ENCODE results near the gene RASA2. TPM values are rescaled to one million over a fixed set of nuclear protein-coding genes. Genes with fewer than 3 reads are reported as not detected.

The RASA2 gene
- total and polyA plus RNA-seq, 10 of the 15 experiments (the other 5 are each of a cell fraction or from before 2014, with no cell fraction given) = 1.9 to 9.4 (median 7.2) TPM

GRCh38 chr3:141498598-141499223, 11.9 kb downstream of the RASA2 start:
- peak; percentile 92 for ATAC-seq
- Histone ChIP-seq H3K4me1 (ENCODE audit: control insufficient read depth, insufficient read depth, low read length) (peaks cover 7% of the 10 kb centered on the region), H3K9me3 (replicated peaks; ENCODE audit: control insufficient read depth, insufficient read depth, low read length) (peaks cover 5% of the 10 kb centered on the region; the same call in 2 of the 3 replicates), H3K4me2 (ENCODE audit: control insufficient read depth, insufficient read depth) (peak overlapping the region; percentile 56), H3K27ac (ENCODE audit: control insufficient read depth, insufficient read depth) (no peak overlapping the region), H4K20me1 (ENCODE audit: control insufficient read depth, insufficient read depth) (no peaks in the 10 kb centered on the region), H3K36me3 (ENCODE audit: control insufficient read depth in 2 of 2, insufficient read depth in 2 of 2, low read length in 1 of 2) (no peaks in the 10 kb centered on the region), H2AFZ (ENCODE audit: control insufficient read depth, low read depth, low read length) (no peak overlapping the region; the same call in 1 of the 2 replicates), H3K4me3 (no peak overlapping the region), H3K27me3 (replicated peaks in 1 of 2; ENCODE audit: control insufficient read depth in 2 of 2, insufficient read depth in 2 of 2, low read length in 1 of 2) (no peaks in the 10 kb centered on the region), H3K79me2 (ENCODE audit: control insufficient read depth, insufficient read depth, low read length) (peaks cover 13% of the 10 kb centered on the region), H3K9ac (ENCODE audit: control insufficient read depth, insufficient read depth, low read length) (no peak overlapping the region)
- ChIA-PET SMC1A (ENCODE audit: uncharacterized antibody, unreplicated experiment) (interaction anchor here (1.2 to 1.4 kb wide), 2 partner anchors 27 to 38 kb away, joined by 3 to 6 read pairs; no protein-coding TSS in a partner anchor), CTCF (interaction anchor here (0.6 to 1.3 kb wide), 8 partner anchors 8 to 189 kb away, joined by 3 read pairs; no protein-coding TSS in a partner anchor), RAD21 (ENCODE audit: unreplicated experiment) (interaction anchor here (0.8 to 1.0 kb wide), 2 partner anchors 52 to 187 kb away, joined by 3 to 4 read pairs; no protein-coding TSS in a partner anchor), POLR2A (interaction anchor here (0.8 kb wide), 1 partner anchor 16 kb away, joined by 3 read pairs; no protein-coding TSS in a partner anchor)
- 34% methylated on average over 6 of the region's 6 CpGs for WGBS (ENCODE audit: insufficient coverage, insufficient replicate concordance, low lambda C conversion rate, missing lambda C conversion rate)
- in situ Hi-C loops (cut with MboI) (no loop called here), intact Hi-C loops (cut with micrococcal nuclease; ENCODE audit: unreplicated experiment) (no loop called here)
- FAIRE-seq = peak; percentile 94
- no TSS peak for BruUV-seq (replicated peaks)
- DNase-seq (ENCODE audit: low read depth, low spot score) = peak; percentile 74
- TF ChIP-seq IKZF1 (conservative IDR thresholded peaks at IDR 0.05) (peak; percentile 81), ZNF622 (IDR thresholded peaks at IDR 0.05) (no peak), NRF1 (conservative IDR thresholded peaks at IDR 0.05; ENCODE audit: low read depth, low read length) (no peak), ELK1 (IDR thresholded peaks at IDR 0.05; ENCODE audit: low read depth, low read length) (0 out of 2 replicates have a peak, but pooled peaks have one; percentile 46), ATF7 (IDR thresholded peaks at IDR 0.05; ENCODE audit: low read depth) (peak; percentile 92), ETV6 (conservative IDR thresholded peaks at IDR 0.05 in 1 of 2, IDR thresholded peaks at IDR 0.05 in 1 of 2; ENCODE audit: borderline replicate concordance in 1 of 2, low read depth in 1 of 2) (peak in 1 of 2 experiments; percentile 100; a peak in 2 of 4 replicates), ASH2L (IDR thresholded peaks at IDR 0.05; ENCODE audit: borderline replicate concordance, low read depth) (no peak), ZNF384 (IDR thresholded peaks at IDR 0.05; ENCODE audit: borderline replicate concordance, low read depth, low read length) (no peak), NR2C2 (IDR thresholded peaks at IDR 0.05; ENCODE audit: borderline replicate concordance, control insufficient read depth, insufficient read length, low read depth) (no peak), E2F8 (IDR thresholded peaks at IDR 0.05; ENCODE audit: low read depth, partially characterized antibody) (no peak), SPI1 (IDR thresholded peaks at IDR 0.05; ENCODE audit: borderline replicate concordance, insufficient read depth, low read depth, low read length) (peak; percentile 67), TBL1XR1 (IDR thresholded peaks at IDR 0.05; ENCODE audit: low read depth, low read length) (no peak; the same call in 1 of the 2 replicates), NFIC (IDR thresholded peaks at IDR 0.05; ENCODE audit: low read depth, low read length) (0 out of 2 replicates have a peak, but pooled peaks have one; percentile 67), RB1 (IDR thresholded peaks at IDR 0.05; ENCODE audit: borderline replicate concordance) (no peak), EP300 (IDR thresholded peaks at IDR 0.05; ENCODE audit: borderline replicate concordance in 1 of 2, control insufficient read depth in 1 of 2, low read depth in 2 of 2, low read length in 2 of 2) (peak; percentile 19 to 54; a peak in 1 of 4 replicates), LARP7 (IDR thresholded peaks at IDR 0.05) (no peak)

Data from GM12878 (cell line).